ENCODE data around the gene EFNA4.

The EFNA4 gene

DNA sequence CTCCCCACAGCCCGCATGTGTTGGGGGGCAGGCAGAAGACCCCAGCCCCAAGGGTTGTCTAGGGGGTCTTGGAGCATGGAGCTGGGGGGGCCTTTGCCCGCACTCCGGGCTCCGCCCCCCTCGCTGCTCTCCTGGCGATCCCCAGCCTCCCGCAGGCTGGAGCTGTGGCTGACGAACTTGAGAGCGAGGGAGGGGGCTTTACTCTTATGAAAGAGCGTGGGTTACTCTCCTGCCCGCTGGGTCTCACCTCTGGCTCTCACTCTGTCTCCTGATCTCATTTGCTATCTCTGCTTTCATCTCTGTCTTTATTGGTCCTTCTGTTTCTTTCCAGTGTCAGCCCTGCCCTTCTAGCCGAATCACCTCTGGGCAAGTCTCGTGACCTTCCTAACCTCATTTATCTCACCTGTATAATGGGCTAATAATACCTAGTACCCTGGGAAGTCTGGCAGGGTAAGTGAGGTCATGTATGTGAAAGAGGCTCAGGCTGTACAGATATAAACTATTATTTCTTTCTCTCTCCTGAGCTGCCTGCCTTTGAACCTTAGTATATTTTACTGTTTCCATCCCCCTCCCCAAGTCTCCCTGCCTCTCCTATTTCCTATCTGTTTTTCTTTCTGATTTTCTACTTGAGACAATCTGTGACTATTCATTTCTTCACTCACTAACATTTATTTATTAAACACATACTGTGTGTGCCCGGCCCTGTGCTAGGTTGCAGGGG is 731 bp downstream of the EFNA4 start (continued):
- TF ChIP-seq, protein P1, sequence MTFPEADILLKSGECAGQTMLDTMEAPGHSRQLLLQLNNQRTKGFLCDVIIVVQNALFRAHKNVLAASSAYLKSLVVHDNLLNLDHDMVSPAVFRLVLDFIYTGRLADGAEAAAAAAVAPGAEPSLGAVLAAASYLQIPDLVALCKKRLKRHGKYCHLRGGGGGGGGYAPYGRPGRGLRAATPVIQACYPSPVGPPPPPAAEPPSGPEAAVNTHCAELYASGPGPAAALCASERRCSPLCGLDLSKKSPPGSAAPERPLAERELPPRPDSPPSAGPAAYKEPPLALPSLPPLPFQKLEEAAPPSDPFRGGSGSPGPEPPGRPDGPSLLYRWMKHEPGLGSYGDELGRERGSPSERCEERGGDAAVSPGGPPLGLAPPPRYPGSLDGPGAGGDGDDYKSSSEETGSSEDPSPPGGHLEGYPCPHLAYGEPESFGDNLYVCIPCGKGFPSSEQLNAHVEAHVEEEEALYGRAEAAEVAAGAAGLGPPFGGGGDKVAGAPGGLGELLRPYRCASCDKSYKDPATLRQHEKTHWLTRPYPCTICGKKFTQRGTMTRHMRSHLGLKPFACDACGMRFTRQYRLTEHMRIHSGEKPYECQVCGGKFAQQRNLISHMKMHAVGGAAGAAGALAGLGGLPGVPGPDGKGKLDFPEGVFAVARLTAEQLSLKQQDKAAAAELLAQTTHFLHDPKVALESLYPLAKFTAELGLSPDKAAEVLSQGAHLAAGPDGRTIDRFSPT (tag by site-specific recombination; IDR thresholded peaks at IDR 0.05), result no peak
- TF ChIP-seq ZNF433 (tag by site-specific recombination; IDR thresholded peaks at IDR 0.05; ENCODE audit: low read depth) (no peak), ZNF558 (tag by site-specific recombination; IDR thresholded peaks at IDR 0.05) (no peak), HOXD13 (CRISPR knock-in tag; IDR thresholded peaks at IDR 0.05; ENCODE audit: borderline replicate concordance) (no peak), ZFP41 (tag by site-specific recombination; IDR thresholded peaks at IDR 0.05; ENCODE audit: borderline replicate concordance) (no peak), ZNF473 (tag by site-specific recombination; IDR thresholded peaks at IDR 0.05) (no peak), ZNF544 (tag by site-specific recombination; IDR thresholded peaks at IDR 0.05) (no peak), ZIC2 (tag by site-specific recombination; IDR thresholded peaks at IDR 0.05) (peak; percentile 67), ZNF366 (tag by site-specific recombination; conservative IDR thresholded peaks at IDR 0.05) (peak; percentile 22; the same call in 1 of the 2 replicates), SCRT1 (tag by site-specific recombination; IDR thresholded peaks at IDR 0.05; ENCODE audit: borderline replicate concordance) (no peak), ZNF529 (tag by site-specific recombination; IDR thresholded peaks at IDR 0.05; ENCODE audit: insufficient replicate concordance) (no peak)
- TF ChIP-seq, protein P2, sequence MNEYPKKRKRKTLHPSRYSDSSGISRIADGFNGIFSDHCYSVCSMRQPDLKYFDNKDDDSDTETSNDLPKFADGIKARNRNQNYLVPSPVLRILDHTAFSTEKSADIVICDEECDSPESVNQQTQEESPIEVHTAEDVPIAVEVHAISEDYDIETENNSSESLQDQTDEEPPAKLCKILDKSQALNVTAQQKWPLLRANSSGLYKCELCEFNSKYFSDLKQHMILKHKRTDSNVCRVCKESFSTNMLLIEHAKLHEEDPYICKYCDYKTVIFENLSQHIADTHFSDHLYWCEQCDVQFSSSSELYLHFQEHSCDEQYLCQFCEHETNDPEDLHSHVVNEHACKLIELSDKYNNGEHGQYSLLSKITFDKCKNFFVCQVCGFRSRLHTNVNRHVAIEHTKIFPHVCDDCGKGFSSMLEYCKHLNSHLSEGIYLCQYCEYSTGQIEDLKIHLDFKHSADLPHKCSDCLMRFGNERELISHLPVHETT (tag by site-specific recombination; IDR thresholded peaks at IDR 0.05), result 0 out of 2 replicates have a peak, but pooled peaks have one; percentile 62

- Histone ChIP-seq H3K36me3 (ENCODE audit: control insufficient read depth in 2 of 2, insufficient read depth in 1 of 2, low read length in 2 of 2) (peaks cover 0 to 17% of the 10 kb centered on the region in 2 experiments; a peak in 1 of 3 replicates), H3K27ac (ENCODE audit: extremely low read depth, low read depth, low read length) (no peak overlapping the region), H3K4me3 (ENCODE audit: low read depth, low read length) (no peak overlapping the region), H3K9me3 (ENCODE audit: control insufficient read depth, insufficient read depth, low read depth, low read length) (no peaks in the 10 kb centered on the region), H3K4me1 (ENCODE audit: control insufficient read depth, insufficient read depth, low read length) (no peaks in the 10 kb centered on the region; the same call in none of the 2 replicates)
- TF ChIP-seq, protein P3, sequence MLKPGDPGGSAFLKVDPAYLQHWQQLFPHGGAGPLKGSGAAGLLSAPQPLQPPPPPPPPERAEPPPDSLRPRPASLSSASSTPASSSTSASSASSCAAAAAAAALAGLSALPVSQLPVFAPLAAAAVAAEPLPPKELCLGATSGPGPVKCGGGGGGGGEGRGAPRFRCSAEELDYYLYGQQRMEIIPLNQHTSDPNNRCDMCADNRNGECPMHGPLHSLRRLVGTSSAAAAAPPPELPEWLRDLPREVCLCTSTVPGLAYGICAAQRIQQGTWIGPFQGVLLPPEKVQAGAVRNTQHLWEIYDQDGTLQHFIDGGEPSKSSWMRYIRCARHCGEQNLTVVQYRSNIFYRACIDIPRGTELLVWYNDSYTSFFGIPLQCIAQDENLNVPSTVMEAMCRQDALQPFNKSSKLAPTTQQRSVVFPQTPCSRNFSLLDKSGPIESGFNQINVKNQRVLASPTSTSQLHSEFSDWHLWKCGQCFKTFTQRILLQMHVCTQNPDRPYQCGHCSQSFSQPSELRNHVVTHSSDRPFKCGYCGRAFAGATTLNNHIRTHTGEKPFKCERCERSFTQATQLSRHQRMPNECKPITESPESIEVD (tag by site-specific recombination; IDR thresholded peaks at IDR 0.05), result no peak
- TF ChIP-seq ZBTB20 (tag by site-specific recombination; IDR thresholded peaks at IDR 0.05), result peak; percentile 41; the same call in 1 of the 2 replicates
- ChIA-PET CTCF (interaction anchor here (0.5 to 10.9 kb wide), 9 partner anchors 7 to 729 kb away, joined by 3 to 117 read pairs (median 5); partner anchors contain the start of genes ADAM15 and EFNA3), POLR2A (interaction anchor here (0.7 to 1.5 kb wide), 5 partner anchors 11 to 70 kb away, joined by 3 to 6 read pairs (median 5); partner anchors contain the start of gene EFNA3)
Observed at GRCh38 chr1:155064832-155065429, 1.4 kb downstream of the EFNA4 start.

DNA sequence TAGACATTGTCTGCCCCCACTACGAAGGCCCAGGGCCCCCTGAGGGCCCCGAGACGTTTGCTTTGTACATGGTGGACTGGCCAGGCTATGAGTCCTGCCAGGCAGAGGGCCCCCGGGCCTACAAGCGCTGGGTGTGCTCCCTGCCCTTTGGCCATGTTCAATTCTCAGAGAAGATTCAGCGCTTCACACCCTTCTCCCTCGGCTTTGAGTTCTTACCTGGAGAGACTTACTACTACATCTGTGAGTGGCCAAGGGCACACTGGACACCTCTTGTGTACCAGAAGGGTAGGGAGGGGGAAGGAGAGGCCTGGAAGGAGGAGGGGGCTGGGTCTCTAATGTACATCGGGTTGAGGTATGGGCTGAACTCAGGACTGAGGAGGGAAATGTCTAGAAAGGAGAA is 3.2 kb downstream of the EFNA4 start:
- ChIA-PET CTCF (interaction anchor here (0.6 to 1.2 kb wide), 3 partner anchors 9 to 40 kb away, joined by 3 to 4 read pairs (median 4); no protein-coding TSS in a partner anchor), POLR2A (interaction anchor here (0.9 kb wide), 1 partner anchor 9 kb away, joined by 4 read pairs; no protein-coding TSS in a partner anchor)
- H3K4me1 ChIP-seq (ENCODE audit: control insufficient read depth, insufficient read depth, low read length), result peaks cover 3% of the 10 kb centered on the region
- H3K4me3 ChIP-seq (ENCODE audit: low read depth, low read length), result no peak overlapping the region
- no peaks in the 10 kb centered on the region for H3K9me3 ChIP-seq (ENCODE audit: control insufficient read depth, insufficient read depth, low read depth, low read length)
- no peak for TF ChIP-seq ZNF274 (IDR thresholded peaks at IDR 0.05; ENCODE audit: low read length)
- TF ChIP-seq ZNF274 (tag by site-specific recombination; IDR thresholded peaks at IDR 0.05; ENCODE audit: borderline replicate concordance), result no peak
- TF ChIP-seq ZNF600 (tag by site-specific recombination; IDR thresholded peaks at IDR 0.05), result no peak
- TF ChIP-seq ZNF280D (tag by site-specific recombination; IDR thresholded peaks at IDR 0.05), result no peak
- no peak for TF ChIP-seq ZNF341 (tag by site-specific recombination; IDR thresholded peaks at IDR 0.05; ENCODE audit: low read depth)
- no peak for TF ChIP-seq ZNF660 (tag by site-specific recombination; IDR thresholded peaks at IDR 0.05)
- no peak for TF ChIP-seq ZNF514 (tag by site-specific recombination; IDR thresholded peaks at IDR 0.05)
- TF ChIP-seq, protein P4, sequence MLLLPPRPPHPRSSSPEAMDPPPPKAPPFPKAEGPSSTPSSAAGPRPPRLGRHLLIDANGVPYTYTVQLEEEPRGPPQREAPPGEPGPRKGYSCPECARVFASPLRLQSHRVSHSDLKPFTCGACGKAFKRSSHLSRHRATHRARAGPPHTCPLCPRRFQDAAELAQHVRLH (tag by site-specific recombination; IDR thresholded peaks at IDR 0.05), result no peak
- H3K36me3 ChIP-seq (ENCODE audit: control insufficient read depth in 2 of 2, insufficient read depth in 1 of 2, low read length in 2 of 2), result peaks cover 0 to 5% of the 10 kb centered on the region in 2 experiments; a peak in 1 of 3 replicates
- H3K27ac ChIP-seq (ENCODE audit: extremely low read depth, low read depth, low read length), result no peak overlapping the region
